COLO668 (cell line): ENCODE measurements around the gene ARRDC2.
A peak's percentile ranks its signal among the peaks of the same experiment; 100 is the strongest.
"Not testable (repeated sequence)": the region's sequence is repeated elsewhere in the genome, so short reads cannot be mapped to it uniquely, and the experiment has no call there.

Experiments used
- DNase-seq: peaks from one replicate; lab custom pipeline; 2025; ENCODE audit not compliant: unreplicated experiment; lab: John Stamatoyannopoulos, UW

ARRDC2 gene

DNA sequence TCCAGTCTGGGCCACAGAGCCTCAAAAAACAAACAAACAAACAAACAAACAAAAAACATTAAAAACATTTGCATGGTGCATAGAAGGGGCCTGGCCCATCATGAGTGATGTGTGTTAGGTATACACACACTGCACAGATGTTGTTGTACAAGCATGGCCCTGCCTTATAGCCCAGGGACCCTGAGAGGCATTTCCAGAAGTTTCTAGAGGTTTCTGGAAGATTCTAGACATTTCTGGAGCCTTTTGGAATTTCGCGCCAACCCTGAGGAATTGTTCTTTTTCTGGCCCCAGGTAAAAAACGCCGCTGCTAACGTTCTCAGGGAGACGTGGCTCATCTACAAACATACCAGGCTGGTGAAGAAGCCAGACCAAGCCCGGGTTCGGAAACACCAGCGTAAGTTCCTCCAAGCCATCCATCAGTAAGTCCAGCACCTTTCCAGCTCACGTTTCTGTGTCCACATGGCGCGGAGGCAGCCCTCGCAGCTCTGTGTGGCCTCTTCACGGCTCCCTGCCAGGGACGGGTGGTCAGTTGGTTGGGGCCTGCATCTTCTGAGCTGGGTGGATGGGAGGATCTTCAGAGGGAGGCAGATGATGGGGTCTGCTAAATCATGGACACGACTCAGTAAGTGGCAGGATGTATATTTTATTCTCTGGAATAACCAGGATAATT is 18.4 kb upstream of the ARRDC2 start:
- DNase-seq: no peak

DNA sequence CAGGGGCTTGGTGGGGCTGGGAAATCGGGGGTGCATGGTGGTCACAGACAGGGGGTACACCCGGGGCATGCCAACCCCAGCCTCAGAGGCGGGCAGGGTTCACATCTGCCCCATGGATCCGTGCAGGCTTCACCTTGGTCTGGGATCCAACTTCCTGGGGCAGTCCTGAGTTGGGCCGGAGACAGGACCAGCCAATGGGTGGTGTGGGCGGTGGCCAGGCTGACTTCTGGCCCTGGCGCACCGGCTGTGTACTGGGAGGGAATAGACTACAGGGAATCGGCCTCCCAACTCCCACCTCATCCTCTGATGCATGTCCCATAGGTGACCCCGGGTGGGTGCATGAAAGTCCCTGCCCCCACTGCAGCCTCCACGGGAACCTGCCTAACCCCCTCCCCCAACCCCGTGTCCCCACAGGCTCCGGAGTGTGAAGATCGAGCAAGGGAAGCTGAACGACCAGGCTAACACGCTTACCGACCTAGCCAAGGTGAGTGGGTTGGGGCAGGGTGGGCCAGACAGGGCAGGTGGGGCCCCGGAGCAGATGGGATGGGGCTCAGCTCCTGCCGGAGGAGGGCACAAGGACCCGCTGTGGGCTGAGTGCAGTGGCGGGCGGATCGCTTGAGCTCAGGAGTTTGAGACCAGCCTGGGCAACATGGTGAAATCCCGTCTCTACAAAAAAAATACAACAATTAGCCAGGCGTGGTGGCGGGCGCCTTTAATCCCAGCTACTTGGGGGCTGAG is 14.7 kb upstream of the ARRDC2 start:
- DNase-seq: no peak

DNA sequence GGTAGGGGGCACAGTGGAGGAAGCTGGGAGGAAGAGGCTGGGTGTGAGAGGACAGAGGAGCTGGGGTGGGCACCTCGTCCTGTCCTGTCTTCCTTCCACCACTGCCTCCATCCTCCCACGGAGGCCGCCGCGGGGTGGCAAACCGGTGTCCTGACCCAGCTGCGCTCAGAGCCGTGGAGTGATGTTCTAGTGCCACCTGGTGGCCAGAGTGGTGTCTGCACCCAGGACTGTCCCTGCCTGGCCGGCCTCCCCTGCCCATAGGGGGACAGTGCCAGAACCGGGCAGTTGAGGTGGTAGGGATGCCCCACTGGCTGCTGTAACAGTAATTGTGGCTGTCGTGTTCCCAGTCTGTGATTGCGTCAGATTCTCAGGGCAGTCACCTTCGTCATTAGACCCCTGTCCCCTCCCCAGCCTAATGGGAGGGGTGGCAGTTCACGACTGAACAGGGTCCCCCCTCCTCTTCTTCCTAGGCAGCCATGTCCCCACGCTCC is 11.1 kb upstream of the ARRDC2 start:
- DNase-seq: peak; percentile 81

DNA sequence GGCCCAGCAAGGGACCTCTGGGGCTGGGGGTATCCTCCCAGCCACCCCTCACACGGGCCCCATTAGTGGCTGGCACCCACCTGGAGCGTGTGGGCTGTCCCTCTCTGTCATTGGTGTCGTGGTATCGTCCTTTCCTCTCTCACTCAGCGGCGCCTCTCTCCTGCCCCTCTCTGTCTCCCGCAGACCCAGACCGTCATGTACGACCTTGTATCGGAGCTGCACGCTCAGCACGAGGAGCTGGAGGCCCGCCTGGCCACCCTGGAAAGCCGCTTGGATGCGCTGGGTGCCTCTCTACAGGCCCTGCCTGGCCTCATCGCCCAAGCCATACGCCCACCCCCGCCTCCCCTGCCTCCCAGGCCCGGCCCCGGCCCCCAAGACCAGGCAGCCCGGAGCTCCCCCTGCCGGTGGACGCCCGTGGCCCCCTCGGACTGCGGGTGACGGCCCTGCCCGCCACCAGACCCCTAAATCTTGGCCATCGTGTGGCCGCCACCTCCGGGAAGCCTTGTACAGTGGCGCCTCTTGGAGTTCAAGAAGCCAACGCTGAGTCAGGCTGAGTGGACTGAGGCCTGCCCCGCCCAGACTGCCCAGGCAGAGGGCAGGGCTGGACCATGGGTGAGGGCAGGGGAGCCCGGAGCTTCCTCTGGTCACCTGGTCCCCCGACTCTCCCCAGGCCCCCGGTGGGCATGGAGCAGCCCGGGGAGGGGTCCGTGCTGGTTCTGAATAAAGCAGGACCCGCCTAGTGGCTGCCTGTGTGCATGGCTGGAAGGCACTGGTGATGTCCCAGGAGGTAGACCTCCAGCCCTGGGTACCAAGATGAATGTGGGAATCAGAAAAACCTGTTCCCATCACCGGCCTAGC is 9.8 kb upstream of the ARRDC2 start:
- peak; percentile 10 for DNase-seq

DNA sequence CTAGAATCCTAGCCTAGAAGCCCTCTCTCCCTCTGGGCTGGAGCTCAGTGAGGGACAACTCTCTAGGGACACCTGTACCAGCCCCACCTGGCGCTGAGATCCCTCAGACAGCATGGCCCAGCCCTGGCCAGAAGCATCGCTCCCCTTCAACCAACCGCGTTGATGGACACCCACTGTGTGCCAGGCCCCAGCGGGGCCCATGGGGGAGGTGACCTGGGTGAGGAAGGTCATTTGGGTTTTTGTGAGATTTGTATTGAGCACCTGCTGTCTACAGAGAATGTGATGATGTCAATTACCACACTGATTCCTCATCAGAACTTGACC is 9.2 kb upstream of the ARRDC2 start:
- no peak for DNase-seq

DNA sequence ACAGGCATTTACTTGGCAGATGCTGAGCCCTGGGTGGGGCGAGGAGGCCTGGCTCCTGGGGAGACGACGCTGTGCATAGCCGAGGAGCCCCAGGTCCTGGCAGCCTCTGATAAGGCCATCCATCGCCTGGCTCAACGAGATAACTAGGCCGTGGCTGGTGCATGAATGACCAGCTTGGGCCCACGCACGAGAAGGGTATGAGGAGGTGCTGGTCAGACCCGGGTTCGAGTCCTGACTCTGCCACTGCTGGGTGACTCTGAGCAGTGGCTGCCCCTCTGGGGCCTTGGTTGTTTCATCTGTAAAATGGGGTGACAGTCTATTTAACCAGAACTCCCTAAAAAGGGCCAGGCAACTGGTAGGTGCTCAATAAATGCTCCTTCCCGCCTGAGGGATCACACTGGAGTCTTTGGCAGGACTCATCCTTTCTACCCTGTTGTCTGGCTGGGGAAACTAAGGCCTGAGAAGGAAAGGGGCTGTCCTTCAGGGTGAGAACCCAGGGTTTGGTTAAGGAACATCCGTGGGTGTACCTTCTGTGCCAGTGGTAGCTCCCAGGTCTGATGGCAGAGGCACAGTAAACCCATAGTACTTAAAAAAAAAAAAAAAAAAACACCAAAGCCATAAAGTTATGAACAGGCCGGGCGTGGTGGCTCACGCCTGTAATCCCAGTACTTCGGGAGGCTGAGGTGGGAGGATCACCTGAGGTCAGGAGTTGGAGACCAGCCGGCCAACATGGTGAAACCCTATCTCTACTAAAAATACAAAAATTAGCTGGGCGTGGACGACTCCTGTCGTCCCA is 8.1 kb upstream of the ARRDC2 start:
- DNase-seq: no peak

DNA sequence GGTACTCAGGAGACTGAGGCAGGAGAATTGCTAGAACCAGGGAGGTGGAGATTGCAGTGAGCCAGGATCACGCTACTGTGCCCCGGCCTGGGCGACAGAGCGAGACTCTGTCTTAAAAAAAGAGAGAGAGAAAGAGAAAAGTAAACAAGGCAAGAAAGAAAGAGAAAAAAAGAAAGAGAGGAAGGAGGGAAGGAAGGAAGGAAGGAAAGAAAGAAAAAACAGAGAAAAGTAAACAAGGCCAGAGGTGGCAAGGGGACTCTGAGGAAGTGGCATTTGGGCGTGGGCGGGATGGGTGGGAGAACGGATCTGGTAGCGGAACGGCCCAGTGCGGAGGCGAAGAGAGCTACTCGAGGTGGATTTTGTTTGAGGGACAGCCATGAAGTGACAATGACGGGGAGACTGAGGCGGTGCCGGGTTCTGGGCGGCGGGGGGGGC is 7.5 kb upstream of the ARRDC2 start:
- no peak for DNase-seq

DNA sequence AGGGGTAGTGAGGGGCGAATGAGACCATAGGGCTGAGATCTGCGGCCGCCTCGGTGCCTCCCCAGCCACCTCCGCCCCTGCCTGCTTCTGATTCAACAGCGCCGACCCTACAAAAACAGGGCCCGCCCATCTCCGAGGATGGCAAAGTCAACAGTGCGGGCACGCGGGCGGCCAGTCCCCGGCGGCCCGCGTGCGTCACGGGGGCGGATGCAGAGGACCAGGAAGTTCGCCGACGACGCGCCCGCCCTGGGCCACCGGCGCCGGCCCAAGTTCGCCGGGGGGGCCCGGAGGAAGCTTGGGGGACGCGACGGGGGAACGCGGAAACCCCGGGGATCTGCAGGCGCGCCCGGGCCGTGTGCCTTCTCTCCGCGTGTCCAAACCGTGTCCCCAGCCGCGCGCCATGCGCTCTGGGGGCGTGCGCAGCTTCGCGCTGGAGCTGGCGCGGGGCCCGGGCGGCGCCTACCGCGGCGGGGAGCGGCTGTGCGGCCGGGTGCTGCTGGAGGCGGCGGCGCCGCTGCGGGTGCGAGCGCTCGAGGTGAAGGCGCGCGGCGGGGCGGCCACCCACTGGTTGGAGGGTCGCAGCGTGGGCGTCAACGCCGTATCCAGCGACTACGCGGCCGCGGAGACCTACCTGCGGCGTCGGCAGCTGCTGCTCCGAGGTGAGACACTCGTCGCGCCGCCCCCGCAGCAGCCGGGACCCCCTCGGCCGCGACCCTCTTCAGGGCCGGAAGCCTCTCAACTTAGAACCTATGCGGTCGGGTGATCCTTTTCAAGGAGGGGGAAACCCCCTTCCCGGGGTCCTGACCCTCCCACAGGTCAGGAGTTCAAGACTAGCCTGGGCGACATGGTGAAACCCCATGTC is 6.8 kb upstream of the ARRDC2 start:
- DNase-seq: peak; percentile 91

DNA sequence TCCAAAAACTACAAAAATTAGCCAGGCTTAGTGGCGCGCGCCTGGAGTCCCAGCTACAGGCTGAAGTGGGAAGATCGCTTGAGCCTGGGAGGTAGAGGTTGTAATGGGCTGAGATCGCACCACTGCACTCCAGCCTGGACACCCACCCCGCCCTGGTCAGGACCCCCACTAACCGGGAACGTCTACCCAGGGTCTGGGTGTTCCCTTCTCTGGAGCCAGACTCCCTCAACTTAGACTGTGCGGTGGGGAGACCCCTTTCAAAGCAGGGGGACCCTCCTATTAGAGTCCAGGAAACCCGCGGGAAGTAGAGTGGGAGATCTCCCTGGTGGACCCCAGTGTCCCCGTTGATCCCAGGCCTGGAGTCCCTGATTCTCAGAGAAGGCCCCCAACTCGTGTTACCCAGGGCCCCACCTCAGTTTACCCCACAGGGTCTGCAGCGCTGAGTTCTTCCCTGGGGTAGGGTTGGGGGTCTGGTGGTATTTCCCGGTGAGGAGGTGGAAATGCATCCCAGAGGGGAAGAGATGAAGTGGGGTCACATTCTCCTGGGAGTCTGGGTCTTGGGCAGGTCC is 6.1 kb upstream of the ARRDC2 start:
- no peak for DNase-seq

DNA sequence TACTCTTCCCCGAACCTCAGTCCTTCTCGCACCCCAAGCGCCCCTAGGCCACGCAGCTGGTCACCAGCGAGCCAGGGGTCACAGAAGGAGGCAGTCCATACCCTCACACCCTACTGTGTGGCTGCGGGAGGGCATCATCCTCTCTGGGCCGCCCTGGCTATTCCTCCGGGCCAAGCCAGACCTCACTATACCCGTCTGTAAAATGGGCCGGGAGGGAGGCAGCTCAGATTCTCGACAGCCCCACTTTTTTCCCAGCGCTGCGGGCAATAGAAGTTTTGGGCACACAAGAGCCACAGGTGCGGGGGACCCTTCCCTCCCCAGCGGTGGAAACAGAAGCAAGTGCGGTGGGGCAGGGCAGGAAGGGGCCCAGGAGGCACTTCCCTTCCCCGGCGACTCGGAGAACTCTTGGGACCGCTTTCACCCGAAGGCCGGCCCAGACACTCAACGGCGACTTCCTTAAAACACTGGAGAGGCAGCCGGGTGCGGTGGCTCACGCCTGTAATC is 5.6 kb upstream of the ARRDC2 start:
- no peak for DNase-seq

DNA sequence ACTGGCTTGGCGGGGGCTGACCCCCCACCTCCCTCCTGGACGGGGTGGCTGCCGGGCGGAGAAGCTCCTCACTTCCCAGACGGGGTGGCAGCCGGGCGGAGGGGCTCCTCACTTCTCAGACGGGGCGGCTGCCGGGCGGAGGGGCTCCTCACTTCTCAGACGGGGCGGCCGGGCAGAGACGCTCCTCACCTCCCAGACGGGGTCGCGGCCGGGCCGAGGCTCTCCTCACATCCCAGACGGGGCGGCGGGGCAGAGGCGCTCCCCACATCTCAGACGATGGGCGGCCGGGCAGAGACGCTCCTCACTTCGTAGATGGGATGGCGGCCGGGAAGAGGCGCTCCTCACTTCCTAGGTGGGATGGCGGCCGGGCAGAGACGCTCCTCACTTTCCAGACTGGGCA is 2.2 kb upstream of the ARRDC2 start:
- not testable (repeated sequence) for DNase-seq

DNA sequence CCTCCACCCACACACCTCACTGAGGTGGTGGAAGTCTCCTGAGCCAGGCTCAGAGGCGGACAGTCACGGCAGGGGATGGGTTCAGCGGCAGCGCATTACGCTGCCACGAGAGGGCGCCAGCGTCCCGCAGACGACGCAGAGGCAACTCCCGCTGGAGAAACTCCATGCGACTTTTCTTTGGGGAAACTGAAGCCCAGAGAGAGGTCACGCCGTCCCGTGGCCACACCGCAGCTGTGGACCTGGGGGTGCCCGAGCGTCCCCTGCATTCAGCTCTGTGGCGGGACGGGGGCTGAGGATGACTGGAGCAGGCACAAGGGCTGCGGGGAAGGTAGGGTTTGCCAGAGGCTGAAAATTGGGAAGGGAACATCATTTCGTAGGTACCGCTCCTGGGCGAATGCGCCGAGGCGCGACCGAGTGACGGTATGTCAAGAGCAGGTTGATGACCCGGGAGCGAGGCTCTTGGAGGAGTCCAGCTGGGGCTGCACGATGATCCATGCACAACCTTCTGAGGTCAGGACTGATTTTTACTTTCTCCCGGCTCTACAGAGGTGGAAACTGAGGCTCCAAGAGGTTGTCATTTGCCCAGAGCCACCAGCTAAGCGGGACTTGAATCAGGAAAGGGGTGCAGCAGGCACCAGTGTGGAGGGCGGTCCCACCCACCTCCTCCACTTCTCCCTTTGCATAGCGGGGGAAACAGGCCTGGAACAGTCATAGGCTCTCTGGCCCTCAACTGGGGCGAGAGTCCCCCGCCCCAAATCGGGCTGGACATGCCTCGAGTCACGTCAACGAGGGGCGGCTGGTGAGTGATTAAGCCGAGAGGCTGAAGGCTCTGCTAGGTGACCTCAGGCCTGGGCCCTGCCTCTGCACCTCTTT is 690 bp upstream of the ARRDC2 start:
- peak; percentile 78 for DNase-seq

DNA sequence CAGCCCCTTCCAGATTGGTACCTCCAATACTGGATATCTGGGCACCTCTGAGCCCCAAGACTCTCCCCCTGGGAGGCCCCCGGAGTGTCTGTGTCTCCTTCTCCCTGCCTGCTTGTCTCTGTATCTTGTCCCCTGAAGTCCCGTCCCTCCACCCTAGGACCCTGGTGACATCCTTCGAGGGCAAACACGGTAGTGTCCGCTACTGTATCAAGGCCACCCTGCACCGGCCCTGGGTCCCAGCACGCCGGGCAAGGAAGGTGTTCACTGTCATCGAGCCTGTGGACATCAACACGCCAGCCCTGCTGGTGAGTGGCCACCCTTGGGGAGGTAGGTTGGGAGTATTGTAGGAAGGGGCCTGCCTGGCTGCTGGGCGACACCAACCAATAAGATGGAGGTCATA is 844 bp downstream of the ARRDC2 start:
- no peak for DNase-seq

DNA sequence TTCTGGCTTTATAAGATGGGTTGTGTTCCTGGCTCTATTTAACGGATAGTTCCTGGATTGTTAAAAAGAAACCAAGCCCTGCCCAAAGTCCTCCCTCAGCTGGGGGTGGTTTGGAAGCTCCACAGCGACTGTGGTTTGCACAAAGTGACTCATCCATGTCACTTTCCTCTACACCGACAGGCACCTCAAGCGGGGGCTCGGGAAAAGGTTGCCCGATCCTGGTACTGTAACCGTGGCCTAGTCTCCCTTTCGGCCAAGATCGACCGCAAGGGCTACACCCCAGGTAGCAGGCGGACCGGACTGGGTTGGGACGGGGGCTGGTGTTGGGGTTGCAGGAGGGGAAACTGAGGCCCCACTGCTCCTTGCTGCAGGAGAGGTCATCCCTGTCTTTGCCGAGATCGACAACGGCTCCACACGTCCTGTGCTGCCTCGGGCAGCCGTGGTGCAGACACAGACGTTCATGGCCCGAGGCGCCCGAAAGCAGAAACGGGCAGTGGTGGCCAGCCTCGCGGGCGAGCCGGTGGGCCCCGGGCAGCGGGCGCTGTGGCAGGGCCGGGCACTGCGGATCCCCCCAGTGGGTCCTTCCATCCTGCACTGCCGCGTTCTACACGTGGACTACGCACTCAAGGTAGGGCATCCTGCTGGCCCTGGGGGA is 1.6 kb downstream of the ARRDC2 start:
- no peak for DNase-seq

DNA sequence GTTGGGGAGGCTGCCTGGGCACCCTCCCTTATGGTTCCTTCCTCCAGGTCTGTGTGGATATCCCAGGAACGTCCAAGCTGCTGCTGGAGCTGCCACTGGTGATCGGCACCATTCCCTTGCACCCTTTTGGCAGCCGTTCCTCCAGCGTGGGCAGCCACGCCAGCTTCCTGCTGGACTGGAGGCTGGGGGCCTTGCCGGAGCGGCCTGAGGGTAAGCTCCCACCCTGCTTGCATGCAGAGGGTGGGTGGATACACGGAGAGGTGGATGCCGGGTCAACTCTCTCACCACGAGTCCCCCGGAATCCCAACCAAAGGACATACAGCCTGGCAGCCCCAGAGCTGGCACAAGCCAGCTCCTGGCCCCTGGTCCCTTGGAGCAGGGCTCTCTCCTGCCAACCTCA is 2.2 kb downstream of the ARRDC2 start:
- no peak for DNase-seq

DNA sequence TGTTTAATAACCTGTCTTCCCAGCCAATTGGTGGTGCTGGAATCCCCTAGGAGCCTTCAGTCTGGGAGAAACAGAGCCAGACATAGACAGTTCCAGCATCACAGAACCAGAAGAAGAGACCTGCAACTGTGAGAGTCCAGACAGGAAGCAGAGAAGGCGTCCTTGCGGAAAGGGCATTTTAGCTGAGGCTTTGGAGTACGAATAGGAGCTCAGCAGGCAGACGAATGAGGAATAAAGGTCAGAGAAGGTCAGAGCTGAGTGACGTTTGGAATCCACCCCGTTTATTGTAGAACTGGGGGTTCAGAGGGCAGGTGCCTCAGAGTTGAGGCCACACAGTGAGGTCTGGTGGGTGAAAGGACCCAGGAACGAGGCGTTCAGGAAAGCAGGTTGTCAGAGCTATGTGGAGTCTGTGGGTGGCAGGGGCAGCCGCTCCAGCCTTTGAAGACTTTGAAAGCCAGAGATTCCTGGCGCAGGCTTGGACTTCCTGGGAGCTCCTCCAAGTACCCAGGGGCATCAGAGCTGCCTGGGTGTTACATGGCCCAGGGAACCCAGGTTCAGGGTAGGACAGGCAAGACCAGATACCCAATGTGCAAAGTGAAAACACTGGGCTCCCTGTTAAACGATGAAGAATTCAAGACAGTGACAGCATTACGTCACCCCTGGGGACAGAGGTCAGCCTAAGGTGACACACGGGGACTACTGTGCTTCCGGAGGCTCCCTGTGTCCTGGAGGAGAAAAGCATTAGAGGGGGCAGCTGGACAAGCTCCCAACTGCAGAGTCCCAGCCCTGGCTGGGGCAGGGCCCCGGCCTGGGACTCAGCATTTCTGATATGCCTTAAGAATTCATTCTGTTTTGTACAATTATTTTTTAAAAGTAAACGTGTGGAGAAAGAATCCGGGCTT is 5.5 kb downstream of the ARRDC2 start:
- no peak for DNase-seq

DNA sequence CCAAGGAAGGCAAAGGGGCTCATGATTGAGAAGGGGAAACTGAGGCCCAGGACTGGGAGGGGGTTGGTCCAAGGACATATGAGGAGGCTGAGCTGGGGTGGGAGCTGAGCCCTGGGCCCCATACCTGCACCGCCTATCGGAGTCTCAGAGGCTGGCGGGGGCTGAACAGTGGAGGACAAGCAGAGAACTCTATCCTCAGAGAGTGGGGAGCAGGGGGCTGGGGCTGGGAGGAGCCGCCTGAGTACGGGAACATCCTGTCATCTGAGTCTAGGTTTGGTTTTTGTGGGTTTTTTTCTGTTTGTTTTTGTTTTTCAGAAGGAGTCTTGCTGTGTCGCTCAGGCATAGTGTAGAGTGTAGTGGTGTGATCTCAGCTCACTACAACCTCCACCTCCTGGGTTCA is 6.2 kb downstream of the ARRDC2 start:
- DNase-seq: no peak
